HG03097 (cell line): Measurements from ENCODE around the gene GRM5.
"Not testable (repeated sequence)": the region's sequence is repeated elsewhere in the genome, so short reads cannot be mapped to it uniquely, and the experiment has no call there.

Experiments
- ATAC-seq: cut with Tn5 transposase; IDR thresholded peaks from one replicate; pipeline ENCODE4 v1.9.1; 2021; ENCODE audit not compliant: unreplicated experiment, low FRiP score

GRM5 gene

GRCh38 chr11:88463301-88463700 is 602.5 kb downstream of the GRM5 start:
- not testable (repeated sequence) for ATAC-seq

GRCh38 chr11:88458047-88458446 is 607.7 kb downstream of the GRM5 start:
- ATAC-seq: not testable (repeated sequence)

GRCh38 chr11:88455974-88456373 is 609.8 kb downstream of the GRM5 start:
- ATAC-seq: no peak

GRCh38 chr11:88454881-88455280 is 610.9 kb downstream of the GRM5 start:
- no peak for ATAC-seq
